Measurements from ENCODE around the gene GFAP.

GFAP gene

DNA sequence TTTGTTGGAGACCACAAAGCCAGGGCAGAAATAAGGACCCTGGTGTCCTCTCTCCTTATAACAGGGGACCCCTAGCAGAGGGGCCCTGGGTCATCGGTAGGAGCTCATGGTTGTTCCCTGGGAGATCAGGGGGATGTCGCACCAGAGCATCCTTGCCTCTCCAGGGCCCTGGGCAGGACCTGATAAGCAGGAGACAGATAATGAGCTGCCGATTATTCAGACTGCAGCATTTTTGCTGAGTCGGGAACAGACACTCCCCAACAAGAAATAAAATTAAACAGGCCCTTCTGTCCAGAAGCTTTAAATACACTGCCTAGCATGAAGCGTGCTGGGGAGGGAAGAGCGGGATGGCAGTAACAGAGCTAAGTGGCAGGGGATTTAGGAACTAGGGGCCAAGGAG lies 15.4 kb upstream of the GFAP start:
- no peak for DNase-seq

DNA sequence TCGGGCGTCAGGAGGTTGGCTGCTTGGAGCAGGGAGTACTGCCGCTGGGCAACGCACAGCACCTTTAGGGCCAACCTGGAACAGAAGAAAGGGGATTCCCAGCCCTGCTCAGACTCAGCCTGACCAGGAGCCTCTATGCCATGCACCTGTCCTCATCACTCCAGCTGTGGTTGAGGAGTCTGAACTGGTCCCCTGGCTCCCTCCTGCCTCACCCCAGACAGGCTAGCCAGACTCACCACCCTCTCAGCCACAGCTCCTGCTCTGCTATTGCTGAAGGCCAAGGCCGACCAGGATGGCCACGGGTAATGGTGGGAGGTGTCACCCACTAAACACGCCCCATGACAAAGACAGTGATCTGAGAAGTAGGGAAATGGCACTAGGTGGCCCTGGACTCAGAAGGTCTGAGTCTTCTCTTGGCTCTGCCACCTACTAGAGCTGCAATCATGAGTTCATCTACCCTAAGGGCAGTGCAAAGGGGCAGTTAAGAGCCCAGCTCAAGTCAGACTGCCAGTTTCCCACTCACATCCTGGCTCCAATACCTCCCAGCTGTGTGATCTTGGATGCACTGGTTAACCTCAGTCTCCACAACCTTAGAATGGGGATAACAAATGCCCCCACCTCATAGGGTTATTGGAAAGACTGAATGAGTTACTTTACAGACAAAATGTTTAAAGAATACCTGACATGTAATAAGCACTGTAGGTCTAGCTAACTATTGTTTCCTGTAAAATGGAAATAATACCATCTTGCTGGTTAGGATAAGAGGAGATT lies 13.8 kb upstream of the GFAP start:
- no peak for DNase-seq

DNA sequence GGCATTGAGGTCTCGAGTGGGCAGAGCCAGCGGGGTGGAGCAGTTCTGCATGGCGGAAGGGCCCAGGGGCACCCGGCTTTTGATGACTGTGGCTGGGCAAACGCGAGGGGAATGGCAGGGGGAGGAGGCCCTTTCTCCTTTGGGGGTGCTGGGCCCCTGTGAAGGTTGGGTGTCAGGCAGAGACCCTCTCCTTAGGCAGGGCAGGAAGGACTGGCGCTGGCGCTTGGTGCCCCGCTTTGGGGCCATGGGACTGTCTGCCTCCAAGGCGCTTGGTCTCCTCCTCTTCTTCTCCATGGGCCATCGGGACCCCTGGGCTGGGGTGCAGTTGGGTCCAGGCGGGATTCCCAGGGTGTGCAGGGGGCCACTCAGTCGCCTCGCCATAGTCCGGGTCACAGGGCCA lies 12.8 kb upstream of the GFAP start:
- no peak for DNase-seq

DNA sequence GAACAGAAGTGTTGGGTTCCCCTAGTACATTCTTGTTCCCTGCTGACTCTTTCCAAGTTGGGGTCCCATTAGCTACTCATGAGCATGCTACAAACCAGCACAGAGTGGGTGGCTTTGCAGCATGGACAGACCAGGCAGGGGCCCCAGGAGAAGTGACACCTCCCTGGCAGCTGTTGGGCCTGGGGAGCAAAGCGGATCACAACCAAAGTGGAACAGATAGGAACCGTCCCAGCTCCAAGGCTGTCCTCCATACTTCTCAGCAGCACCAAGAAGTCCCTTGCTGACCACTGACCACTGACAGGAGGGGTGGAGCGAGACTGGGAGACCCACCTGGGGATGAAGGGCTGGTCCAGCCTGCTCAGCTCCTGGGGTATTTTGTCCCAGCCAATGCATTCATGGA lies 12.4 kb upstream of the GFAP start:
- no peak for DNase-seq

DNA sequence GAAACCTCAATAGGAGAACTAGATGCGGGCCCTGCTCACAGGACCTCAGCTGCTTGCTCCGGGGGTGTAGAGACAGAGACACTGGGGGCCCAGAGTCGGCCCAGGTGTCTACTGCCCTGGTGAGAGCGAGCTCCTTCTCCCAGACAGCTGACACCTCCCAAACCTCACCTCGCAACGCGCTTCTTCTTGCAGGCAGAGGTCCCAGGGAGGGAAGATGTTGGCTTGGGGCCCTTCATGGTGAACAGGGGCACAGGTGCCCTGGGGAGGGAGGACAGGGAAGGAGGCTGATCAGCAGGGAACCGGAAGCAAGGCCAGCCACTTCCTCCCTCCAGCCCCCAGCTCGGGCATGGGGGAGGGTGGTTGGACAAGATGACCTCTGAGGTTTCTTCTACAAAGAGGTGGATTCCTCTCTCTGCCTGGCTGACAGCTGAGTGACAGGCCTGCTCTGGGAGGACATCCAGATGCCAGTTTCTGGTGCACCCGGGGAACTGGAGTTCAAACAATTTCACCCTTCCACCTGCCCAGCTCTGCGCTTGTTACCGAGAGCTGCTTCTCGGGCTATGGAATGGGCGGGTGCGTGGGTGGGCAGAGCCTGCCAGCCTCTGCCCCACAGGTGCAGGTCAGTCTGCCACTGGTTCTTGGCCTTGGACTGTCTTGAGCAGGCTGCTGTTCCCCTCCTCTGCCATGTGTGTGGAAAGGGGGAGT lies 11.7 kb upstream of the GFAP start:
- no peak for DNase-seq

DNA sequence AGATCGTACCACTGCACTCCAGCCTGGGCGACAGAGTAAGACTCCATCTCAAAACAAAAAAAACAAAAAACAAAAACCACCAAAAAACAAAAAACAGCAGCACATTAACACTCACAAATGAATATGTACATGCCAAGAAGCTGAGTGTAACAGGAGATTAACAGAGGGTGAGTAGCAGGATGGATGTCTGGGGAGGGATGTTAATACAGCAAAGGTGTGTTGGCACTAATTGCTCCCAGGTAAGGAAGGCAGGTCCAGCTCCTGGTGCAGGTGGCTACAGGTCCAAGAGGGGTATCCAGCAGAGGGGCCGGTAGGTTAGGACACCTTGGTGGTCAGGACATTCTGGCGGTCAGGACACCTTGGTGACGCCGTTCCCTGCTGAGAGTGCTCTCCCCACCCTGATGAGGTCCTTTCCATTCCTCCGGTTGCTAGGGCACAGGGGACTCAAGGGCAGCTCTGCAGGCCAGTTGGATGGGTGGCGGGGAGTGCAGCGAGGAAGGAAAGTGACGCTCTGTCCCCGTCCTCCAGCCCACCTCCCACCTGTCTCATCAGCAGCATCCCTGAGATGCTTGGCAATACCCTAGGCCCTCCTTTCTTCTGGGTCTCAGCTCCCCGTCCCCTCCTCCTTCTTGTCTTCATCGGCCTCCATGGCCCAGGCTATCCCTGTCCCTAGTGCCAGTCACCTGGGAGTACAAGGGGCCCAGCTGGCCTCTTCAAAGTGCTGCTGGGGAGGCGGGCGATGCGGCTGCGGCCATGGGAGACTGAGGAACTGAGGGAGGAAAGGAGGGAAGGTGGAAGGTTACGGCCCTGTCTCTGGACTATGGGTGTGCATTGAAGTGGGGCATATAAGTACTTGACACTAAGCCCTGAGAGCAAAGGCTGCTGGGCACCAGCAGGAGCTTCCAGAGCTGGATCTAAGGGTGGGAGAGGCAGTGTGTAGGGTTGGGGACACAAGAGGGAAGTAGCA lies 10.7 kb upstream of the GFAP start:
- no peak for DNase-seq

DNA sequence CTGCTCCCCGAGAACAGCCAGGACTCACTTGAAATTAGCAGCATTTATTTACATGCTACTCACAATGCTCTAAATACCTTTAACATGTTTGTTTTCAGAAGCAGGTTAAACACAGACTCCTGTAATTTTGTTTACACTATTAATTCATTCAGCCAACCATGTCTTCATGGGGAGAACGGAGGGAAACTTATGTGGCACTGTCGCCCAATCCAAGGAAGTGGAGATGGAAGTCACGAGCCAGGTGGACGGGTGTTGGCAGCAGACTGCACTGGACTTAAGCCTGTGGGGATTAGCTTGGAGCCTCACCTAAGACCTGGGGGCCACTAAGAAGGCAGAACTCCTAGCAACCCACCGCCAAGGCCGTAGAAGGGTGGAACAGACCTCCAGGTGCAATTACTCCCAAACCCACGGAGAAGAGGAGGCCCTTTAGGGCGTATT lies 8.8 kb upstream of the GFAP start:
- DNase-seq, result no peak

DNA sequence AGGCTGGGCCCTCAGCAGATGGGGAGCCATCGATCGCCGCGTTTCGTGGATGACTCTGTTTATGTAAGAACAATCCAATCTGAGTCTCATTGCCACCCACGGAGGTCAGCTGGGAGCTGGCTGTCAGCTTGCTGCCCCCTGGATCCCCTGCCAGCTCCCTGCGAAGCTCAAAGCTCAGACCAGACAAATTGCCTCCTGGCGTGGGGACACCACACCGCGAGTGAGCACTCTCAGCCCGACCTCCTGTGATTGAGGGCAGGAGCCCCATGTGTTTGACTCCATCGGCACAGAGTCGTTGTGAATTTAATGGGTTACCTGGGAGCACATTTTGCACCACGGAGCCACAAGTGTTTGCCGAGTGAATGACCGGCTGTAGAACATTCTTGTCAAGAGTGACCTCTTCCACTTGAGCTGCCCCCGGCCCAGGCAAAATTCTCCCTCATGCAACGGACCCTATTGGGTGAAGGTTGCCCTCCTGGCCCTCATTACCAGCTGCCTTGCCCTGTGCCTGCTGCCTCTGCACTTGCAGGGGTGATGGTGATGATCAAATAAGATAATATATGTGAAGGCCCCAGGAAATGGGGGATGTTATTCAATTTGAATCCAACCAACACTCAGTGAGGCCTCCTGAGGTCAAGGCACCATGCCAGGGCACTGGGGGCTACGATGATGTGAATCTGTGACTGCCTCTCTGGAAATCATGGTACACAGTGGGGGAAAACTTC lies 7.6 kb upstream of the GFAP start:
- no peak for DNase-seq

DNA sequence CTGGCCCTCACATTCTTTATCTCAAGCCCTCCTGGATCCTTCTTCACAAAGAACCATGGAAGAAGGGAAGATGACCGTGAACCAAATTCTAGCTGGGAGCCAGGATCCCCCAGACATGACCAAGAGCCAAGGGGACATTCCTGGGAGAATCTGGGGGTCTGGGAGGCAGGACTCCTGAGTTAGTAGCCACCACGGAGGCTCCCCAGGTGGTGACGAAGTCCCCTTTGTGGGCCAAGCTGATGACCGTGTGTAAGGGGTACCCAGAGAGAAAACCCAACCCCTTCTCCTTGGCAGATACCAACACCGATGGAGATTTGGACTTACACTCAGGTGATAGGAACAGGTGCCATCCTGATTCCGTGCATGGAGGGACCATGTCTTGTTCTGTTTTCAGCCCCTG lies 6.8 kb upstream of the GFAP start:
- no peak for DNase-seq

DNA sequence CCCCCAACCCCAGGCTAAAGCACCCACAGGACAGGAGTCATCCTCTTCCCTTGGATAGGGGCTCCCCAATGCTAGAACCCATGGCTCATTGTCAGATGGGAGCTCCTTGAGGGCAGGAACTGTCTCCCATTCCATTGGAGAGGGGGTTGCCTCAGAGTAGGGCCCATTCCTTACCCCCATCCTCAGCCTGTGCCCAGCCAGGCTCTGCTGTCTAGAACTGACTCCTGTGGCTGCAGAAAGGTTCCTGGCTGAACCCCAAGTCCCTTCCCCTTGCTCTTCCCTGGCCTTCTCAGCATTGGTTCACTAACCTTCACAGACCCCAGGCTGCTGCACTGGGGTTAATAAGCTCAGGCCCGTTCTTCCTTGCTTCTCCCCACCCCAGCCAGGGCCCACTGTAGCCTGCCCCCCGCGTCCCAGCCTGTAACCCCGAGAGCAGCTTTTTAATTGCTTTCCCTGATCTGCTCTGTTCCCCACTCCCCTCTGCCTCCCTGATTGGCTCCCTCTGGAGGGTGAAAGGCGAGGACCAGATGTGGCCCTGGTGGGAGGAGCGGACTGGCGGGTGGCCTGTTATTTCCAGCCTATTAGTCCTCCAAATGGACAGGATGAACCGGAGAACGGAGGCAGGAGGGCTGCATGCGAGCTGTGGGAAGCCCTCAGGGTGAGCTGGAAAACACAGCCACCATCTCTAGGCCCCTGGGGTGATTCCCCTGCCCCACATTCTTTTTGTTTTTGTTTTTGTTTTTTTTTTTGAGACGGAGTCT lies 6.0 kb upstream of the GFAP start:
- no peak for DNase-seq

DNA sequence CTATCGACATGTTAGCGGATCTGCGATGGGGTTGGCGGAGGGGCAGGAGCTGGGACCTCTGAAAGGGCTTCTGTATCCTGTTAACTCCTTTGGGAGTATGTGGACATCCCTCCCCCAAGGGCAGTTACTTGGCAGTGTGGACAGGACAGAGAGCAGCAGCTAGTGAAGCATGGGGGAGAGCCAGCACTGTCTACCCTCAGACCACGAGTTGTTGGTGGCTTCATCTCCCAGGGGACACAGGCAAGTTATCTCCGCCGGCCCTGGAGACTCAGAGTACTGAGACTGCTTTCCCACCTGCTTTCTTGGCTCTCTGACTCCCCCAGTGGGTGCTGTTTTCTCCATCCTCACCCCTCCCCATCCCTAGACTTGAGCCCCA lies 5.3 kb upstream of the GFAP start:
- no peak for DNase-seq

DNA sequence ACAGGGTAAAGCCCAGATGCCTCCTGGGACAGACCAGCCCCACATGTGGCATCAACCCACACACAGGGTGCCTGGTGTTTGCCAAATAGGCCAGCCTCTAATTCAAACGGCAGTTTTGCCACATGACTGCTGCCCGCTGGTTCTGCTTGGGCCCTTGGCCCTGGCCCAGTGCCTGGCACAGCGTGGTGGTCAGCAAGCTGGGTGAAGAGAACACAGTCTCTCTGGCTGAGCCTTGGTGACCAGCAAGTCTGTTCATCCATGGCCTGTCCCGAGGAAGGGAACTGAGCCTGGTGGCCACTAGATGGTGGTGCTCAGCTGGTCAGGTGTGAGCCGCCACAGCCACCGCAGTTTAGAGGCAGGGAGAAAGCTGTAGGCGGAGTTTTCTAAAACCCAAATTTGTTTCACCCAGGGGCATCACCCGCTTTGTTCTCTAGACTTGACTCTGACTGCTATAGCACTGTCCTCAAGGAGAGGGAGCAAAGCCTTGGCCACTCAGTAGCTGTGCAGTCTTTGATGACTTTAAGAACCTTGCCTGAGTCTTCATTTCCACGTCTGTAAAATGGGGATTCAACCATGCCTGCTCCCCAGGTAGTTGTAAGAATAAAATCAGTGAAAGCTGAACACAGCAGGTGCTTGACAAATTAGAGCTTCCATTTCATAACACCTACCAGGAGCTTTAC lies 4.7 kb upstream of the GFAP start:
- peak; percentile 64 for DNase-seq

DNA sequence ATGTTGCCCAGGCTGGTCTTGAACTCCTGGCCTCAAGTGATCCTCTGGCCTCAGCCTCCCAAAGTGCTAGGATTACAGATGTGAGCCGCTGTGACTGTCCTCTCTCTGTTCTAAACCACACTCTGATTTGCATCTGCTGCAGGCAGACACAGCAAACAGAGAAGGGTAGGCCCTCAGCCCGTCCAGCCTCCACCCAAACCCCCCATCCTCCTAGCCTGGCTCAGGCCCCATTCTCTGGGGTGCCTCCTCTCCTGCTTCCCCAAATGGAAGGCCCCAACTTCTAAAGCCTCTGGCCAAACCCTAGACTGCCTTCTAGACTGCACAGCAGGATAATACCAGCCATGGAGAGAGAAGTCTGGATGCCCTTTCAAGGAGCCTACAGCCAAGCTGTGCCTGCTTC lies 4.1 kb upstream of the GFAP start:
- no peak for DNase-seq

DNA sequence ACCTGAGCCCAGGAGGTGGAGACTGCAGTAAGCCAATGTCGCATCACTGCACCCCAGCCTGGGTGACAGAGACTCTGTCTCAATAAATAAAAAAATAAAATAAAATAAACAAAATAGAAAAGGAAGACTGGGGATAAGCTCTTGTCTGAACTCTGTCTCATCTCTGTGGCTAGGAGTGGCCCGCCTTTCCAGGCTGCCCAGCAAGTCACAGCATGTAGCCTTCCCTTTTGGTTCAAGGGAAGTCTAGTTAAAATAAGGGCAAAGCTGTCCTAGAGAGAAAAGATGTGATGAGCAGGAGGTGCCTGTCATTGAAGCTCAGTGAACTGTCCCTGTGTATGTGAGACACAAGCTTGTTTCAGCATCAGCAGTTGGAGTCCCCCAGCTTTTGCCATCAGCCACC lies 2.7 kb upstream of the GFAP start:
- DNase-seq, result no peak

DNA sequence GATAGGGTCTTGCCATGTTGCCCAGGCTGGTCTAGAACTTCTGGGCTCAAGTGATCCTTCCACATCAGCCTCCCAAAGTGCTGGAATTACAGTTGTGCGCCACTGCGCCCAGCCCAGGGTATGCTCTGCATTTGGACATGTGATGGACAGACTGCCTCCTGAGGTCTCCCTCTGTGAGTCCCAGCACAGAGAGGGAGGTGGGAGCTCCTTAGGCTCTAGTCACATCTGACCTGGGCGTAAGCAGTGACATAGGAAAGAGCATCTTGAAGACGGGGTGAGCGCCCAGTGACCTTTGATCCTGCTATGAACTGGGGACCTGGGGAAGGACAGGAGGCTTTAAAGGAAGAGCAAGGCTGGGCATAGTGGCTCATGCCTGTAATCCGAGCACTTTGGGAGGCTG lies 2.2 kb upstream of the GFAP start:
- no peak for DNase-seq

DNA sequence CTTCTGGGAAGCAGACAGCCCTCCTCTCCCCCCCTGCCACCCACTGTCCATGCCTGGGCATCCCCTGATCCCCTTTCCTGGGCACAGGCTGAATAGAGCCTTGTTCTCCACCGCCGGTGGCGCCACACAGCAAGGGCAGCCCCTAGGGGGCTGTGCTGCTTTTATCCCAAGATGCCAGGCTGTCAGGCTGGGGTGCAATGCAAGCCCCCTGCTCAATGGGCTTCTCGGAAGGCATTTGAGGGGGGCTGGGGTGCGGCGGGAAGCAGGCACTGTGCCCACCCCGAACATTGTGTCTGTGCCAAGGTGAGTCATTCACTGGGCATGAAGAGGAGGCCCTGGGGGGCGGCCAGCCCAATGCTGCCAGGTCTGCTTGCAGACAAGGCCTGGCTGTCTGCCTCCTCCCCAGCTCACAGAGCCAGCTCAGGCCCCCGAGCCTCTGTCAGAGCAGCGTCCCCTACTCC lies 1.5 kb upstream of the GFAP start:
- DNase-seq, result no peak

DNA sequence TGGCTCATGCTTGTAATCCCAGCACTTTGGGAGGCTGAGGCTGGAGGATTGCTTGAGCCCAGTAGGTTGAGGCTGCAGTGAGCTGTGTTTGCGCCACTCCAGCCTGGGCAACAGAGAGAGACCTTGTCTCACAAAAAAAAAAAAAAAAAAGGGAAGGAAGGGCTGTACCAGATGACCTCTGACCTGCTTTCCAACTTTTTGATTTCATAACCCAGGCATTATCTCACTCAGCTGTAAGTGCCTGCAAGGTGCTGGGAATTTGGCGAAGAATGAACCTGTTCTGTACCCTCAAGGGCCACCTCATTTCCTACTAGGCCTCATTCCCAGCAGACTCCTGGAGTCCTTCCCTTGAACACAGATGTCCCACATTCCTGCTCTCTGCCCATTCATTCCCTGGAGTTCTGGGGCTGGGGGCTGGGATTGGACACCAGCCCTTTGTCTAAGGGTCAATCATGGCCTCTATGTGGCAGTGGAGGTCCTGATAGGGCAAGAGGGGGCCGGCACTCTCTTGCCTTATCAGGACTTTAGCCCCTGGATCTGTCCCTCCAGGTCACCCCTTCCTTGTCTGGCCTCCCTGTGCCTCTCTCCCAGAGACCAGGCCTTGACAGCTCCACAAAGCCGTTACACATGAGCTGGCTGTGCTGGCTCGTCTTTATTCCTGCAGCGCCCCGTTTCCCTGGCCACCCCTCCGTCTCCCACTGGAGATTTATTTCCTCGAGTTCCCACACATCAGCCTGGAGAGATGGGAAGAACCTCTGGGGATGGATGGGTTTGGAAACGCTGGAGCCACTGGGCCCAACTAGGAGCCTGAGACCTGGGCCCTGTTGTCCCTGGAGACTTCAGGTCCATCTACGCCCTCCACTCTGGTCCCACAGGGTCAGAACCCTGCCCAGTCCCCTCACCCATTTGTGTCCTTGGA lies 821 bp upstream of the GFAP start:
- no peak for DNase-seq

DNA sequence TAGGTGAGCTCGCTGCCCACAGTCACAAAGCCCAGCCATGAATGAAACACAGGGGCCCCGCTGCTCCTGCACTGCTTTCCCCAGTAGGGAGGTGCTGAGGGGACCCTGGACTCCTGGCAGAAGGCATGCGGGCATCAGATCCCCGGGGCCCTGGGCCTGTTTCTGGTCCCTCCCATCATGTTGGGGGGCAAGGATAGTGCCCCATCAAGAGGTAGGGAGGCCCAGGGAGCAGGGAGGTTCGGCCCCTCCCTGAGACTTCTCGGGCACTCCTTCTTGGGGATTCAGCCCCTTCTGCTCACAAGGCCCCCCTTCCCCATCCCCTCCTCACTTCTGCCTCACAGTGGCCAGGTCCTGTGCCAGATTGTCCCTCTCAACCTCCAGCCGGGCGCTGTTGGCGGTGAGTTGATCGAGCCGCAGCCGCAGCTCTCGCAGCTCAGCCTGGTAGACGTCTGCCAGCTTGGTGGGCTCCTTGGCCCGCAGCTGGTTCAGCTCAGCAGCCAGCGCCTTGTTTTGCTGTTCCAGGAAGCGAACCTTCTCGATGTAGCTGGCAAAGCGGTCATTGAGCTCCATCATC lies 515 bp downstream of the GFAP start:
- DNase-seq, result no peak

DNA sequence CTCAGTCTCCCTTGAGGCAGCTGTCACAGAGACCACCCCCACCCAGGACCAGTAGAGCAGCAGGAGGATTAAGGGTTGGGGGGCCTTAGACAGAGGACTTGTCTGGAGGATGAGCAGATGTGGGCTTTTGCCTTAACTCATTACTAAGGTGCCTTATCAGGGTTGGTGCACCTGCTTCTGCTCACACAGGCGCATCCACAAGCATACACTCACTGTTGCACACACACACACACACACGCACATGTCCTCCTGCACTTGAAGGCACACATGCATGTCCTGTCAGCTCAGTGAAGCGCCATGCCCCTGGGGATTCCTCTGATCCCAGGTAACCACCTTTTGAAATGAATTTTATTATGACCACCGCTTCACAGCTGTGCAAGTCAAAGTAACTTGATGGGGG lies 1.2 kb downstream of the GFAP start:
- DNase-seq, result no peak

DNA sequence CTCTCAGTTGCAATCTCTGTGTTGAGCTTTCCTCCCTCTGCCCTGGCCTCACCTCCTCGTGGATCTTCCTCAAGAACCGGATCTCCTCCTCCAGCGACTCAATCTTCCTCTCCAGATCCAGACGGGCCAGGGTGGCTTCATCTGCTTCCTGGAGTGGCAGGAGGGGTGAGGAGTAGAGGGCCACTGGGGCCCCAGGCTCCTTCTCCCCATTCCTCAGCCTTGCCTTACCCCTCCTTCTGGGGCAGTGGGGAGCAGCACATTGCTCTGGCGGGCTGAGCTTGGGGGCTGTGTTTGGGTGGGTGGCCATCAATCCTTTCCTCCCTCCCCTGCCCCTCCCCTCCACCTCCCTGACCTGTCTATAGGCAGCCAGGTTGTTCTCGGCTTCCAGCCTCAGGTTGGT lies 1.6 kb downstream of the GFAP start:
- DNase-seq, result no peak

Data from CD4-positive, alpha-beta T cell treated with Interleukin-17A for 1 hour (primary cell).